PFSK-1 (cell line): ENCODE results near the gene CPA2.

Experiments used
- FOXP2 ChIP-seq: optimal IDR thresholded peaks from 2 replicates; pipeline ENCODE3; 2011; ENCODE audit warnings: borderline replicate concordance, control low read depth, inconsistent platforms; ENCODE audit not compliant: insufficient read depth; ENCODE audit errors: extremely low read length, extremely low read depth
- POLR2AphosphoS5 ChIP-seq: IDR thresholded peaks from 2 replicates; pipeline ENCODE4 v1.6.1; 2012; ENCODE audit warnings: low read depth, mild to moderate bottlenecking, control low read depth, low read length, moderate library complexity
- SIN3A ChIP-seq: IDR thresholded peaks from 2 replicates; pipeline ENCODE4 v1.6.1; 2012; ENCODE audit warnings: mild to moderate bottlenecking, low read length, moderate library complexity, borderline replicate concordance; ENCODE audit not compliant: insufficient read depth
- TAF1 ChIP-seq: IDR thresholded peaks from 2 replicates; pipeline ENCODE4 v1.6.1; 2012; ENCODE audit warnings: low read length, control low read depth, borderline replicate concordance; ENCODE audit not compliant: insufficient read depth
- TF ChIP-seq, protein P1 (sequence below), 2 experiments: IDR thresholded peaks; 2 replicates each; pipeline versions ENCODE4 v1.6.1 to v1.8.0; 2011 to 2012; ENCODE audit warnings: low read depth in 2 of 2, low read length in 2 of 2, control low read depth in 1 of 2, inconsistent platforms in 1 of 2, mild to moderate bottlenecking in 1 of 2, moderate library complexity in 1 of 2; ENCODE audit not compliant: insufficient read depth in 1 of 2

The CPA2 gene

DNA sequence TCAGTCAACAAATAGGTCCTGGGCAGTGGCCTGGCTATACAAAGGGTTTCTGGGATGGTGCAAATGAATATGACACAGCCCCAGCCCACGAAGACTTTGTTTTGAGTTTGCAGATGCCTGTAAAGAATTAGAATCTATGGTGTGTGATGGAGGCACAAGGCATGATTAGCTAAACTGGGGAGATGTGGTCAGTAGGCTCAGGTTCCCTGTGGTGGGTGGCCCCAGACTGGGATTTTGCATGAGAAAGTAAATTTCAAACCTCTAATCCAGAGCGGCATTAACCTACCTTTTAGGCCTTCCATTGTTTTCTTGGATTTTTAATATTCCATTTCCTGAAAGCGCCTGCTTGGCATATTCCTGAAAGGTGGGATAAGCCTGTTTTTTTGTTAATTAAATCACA is 71.6 kb downstream of the CPA2 start:
- TF ChIP-seq POLR2AphosphoS5 (no peak), TAF1 (no peak), FOXP2 (no peak), SIN3A (no peak)
- TF ChIP-seq, protein P1, sequence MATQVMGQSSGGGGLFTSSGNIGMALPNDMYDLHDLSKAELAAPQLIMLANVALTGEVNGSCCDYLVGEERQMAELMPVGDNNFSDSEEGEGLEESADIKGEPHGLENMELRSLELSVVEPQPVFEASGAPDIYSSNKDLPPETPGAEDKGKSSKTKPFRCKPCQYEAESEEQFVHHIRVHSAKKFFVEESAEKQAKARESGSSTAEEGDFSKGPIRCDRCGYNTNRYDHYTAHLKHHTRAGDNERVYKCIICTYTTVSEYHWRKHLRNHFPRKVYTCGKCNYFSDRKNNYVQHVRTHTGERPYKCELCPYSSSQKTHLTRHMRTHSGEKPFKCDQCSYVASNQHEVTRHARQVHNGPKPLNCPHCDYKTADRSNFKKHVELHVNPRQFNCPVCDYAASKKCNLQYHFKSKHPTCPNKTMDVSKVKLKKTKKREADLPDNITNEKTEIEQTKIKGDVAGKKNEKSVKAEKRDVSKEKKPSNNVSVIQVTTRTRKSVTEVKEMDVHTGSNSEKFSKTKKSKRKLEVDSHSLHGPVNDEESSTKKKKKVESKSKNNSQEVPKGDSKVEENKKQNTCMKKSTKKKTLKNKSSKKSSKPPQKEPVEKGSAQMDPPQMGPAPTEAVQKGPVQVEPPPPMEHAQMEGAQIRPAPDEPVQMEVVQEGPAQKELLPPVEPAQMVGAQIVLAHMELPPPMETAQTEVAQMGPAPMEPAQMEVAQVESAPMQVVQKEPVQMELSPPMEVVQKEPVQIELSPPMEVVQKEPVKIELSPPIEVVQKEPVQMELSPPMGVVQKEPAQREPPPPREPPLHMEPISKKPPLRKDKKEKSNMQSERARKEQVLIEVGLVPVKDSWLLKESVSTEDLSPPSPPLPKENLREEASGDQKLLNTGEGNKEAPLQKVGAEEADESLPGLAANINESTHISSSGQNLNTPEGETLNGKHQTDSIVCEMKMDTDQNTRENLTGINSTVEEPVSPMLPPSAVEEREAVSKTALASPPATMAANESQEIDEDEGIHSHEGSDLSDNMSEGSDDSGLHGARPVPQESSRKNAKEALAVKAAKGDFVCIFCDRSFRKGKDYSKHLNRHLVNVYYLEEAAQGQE (IDR thresholded peaks at IDR 0.05; ENCODE audit: insufficient read depth in 1 of 2, low read depth in 2 of 2, low read length in 2 of 2) = no peak
